ENCODE data around the gene ZNF391. TPM values are rescaled to one million over a fixed set of nuclear protein-coding genes. Genes with fewer than 3 reads are reported as not detected.

Gene ZNF391
- total and polyA plus RNA-seq, 2 of the 4 experiments (the other 2 are of a cell fraction), result 0.18 to 0.22 TPM

DNA sequence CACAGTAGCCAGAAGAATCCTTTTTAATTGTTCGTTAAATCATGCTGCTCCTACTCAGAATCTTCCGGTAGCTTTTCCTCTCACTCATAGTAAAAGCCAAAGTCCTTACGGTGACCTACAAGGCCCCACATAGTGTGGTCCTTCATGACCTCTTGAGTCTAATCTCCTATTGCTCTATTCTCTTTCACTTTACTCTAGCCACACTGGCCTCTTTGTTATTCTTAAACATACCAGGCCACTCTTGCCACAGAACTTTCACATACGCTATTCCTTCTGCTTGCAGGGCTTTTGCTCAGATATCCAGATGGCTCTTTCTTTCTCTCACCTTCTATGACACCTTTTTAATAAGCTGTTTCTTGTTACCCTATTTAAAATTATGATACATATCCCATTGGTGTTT, 25.7 kb downstream of the ZNF391 start:
- no TSS peak for BruUV-seq (replicated peaks)
- Histone ChIP-seq H3K56ac (ENCODE audit: extremely low read depth, insufficient read depth, low read length) (no peak overlapping the region), H3K4ac (ENCODE audit: low read depth, low read length) (no peak overlapping the region), H2AK9ac (replicated peaks; ENCODE audit: low read depth, low read length, poor library complexity) (no peak overlapping the region), H2BK5ac (ENCODE audit: low read depth, low read length, poor library complexity, severe bottlenecking) (no peak overlapping the region), H3K9me1 (ENCODE audit: insufficient read depth, low read length) (no peaks in the 10 kb centered on the region), H3K27ac (ENCODE audit: insufficient read depth, low read length) (no peak overlapping the region), H4K5ac (ENCODE audit: low read depth, low read length) (no peak overlapping the region), H3K4me2 (ENCODE audit: low read depth, low read length) (no peak overlapping the region), H4K91ac (ENCODE audit: insufficient read depth, low read depth, low read length) (no peak overlapping the region), H3K36me3 (ENCODE audit: control insufficient read depth, insufficient read depth, low read length) (no peaks in the 10 kb centered on the region), H3K14ac (replicated peaks; ENCODE audit: low read depth, low read length) (no peak overlapping the region), H3K23ac (ENCODE audit: low read depth, low read length) (no peak overlapping the region), H3K27me3 (ENCODE audit: control insufficient read depth, insufficient read depth, low read length) (no peaks in the 10 kb centered on the region), H3K79me1 (ENCODE audit: low read depth in 1 of 2, low read length in 2 of 2) (no peaks in the 10 kb centered on the region), H2AK5ac (ENCODE audit: low read depth, low read length) (no peak overlapping the region), H3K4me3 (ENCODE audit: insufficient read depth, low read depth, low read length) (no peak overlapping the region), H3K9ac (ENCODE audit: low read depth, low read length) (no peak overlapping the region), H3K9me3 (ENCODE audit: control insufficient read depth, insufficient read depth, low read length) (no peaks in the 10 kb centered on the region), H4K8ac (ENCODE audit: low read depth in 2 of 2, low read length in 2 of 2) (no peak overlapping the region), H2BK120ac (ENCODE audit: low read depth, low read length) (no peak overlapping the region), H3K18ac (ENCODE audit: low read depth, low read length) (no peak overlapping the region), H3K4me1 (ENCODE audit: control insufficient read depth, insufficient read depth, low read length) (no peaks in the 10 kb centered on the region), H2BK20ac (ENCODE audit: low read depth, low read length) (no peak overlapping the region), H2AFZ (replicated peaks; ENCODE audit: low read length, poor library complexity) (no peak overlapping the region), H4K20me1 (ENCODE audit: insufficient read depth, low read length) (no peaks in the 10 kb centered on the region), H2BK15ac (ENCODE audit: low read depth, low read length) (no peak overlapping the region)
- in situ Hi-C loops (cut with MboI; ENCODE audit: low sequenced_read_pairs), result no loop called here
- WGBS, 2 experiments (ENCODE audit: extremely low coverage in 2 of 2, insufficient read length in 1 of 2), result 40% methylated on average over 1 of the region's 4 CpGs; no CpG with 5 or more reads in 1 of the 2 experiments
- ATAC-seq (ENCODE audit: low read depth), result no peak
- TF ChIP-seq RCOR1 (IDR thresholded peaks at IDR 0.05; ENCODE audit: insufficient replicate concordance, low read length), result no peak
- TF ChIP-seq BHLHE40 (IDR thresholded peaks at IDR 0.05; ENCODE audit: low read depth, low read length), result no peak
- TF ChIP-seq MAFK (IDR thresholded peaks at IDR 0.05; ENCODE audit: low read depth, low read length), result no peak
- no peak for TF ChIP-seq MAZ (IDR thresholded peaks at IDR 0.05; ENCODE audit: borderline replicate concordance, low read depth, low read length)
- no peak for TF ChIP-seq CHD1 (IDR thresholded peaks at IDR 0.05; ENCODE audit: low read depth, low read length)
- TF ChIP-seq, protein P1, sequence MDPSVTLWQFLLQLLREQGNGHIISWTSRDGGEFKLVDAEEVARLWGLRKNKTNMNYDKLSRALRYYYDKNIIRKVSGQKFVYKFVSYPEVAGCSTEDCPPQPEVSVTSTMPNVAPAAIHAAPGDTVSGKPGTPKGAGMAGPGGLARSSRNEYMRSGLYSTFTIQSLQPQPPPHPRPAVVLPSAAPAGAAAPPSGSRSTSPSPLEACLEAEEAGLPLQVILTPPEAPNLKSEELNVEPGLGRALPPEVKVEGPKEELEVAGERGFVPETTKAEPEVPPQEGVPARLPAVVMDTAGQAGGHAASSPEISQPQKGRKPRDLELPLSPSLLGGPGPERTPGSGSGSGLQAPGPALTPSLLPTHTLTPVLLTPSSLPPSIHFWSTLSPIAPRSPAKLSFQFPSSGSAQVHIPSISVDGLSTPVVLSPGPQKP (IDR thresholded peaks at IDR 0.05; ENCODE audit: borderline replicate concordance, low read depth, low read length), result no peak
- TF ChIP-seq CEBPB (IDR thresholded peaks at IDR 0.05; ENCODE audit: low read depth, low read length), result no peak
- no peak for TF ChIP-seq NFE2L2 (IDR thresholded peaks at IDR 0.05; ENCODE audit: low read depth, low read length)
- TF ChIP-seq FOS (IDR thresholded peaks at IDR 0.05; ENCODE audit: low read depth, low read length), result no peak
- no peak for TF ChIP-seq RAD21 (IDR thresholded peaks at IDR 0.05; ENCODE audit: low read length)
- TF ChIP-seq MXI1 (IDR thresholded peaks at IDR 0.05; ENCODE audit: borderline replicate concordance, low read depth, low read length), result no peak
- TF ChIP-seq, protein P2, sequence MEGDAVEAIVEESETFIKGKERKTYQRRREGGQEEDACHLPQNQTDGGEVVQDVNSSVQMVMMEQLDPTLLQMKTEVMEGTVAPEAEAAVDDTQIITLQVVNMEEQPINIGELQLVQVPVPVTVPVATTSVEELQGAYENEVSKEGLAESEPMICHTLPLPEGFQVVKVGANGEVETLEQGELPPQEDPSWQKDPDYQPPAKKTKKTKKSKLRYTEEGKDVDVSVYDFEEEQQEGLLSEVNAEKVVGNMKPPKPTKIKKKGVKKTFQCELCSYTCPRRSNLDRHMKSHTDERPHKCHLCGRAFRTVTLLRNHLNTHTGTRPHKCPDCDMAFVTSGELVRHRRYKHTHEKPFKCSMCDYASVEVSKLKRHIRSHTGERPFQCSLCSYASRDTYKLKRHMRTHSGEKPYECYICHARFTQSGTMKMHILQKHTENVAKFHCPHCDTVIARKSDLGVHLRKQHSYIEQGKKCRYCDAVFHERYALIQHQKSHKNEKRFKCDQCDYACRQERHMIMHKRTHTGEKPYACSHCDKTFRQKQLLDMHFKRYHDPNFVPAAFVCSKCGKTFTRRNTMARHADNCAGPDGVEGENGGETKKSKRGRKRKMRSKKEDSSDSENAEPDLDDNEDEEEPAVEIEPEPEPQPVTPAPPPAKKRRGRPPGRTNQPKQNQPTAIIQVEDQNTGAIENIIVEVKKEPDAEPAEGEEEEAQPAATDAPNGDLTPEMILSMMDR (conservative IDR thresholded peaks at IDR 0.05; ENCODE audit: low read depth, low read length), result no peak
- no peak for TF ChIP-seq POLR2A (IDR thresholded peaks at IDR 0.05; ENCODE audit: low read depth, low read length)
- TF ChIP-seq, protein P3, sequence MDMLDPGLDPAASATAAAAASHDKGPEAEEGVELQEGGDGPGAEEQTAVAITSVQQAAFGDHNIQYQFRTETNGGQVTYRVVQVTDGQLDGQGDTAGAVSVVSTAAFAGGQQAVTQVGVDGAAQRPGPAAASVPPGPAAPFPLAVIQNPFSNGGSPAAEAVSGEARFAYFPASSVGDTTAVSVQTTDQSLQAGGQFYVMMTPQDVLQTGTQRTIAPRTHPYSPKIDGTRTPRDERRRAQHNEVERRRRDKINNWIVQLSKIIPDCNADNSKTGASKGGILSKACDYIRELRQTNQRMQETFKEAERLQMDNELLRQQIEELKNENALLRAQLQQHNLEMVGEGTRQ (IDR thresholded peaks at IDR 0.05; ENCODE audit: low read depth, low read length), result no peak
- no peak for TF ChIP-seq RFX5 (IDR thresholded peaks at IDR 0.05; ENCODE audit: low read depth, low read length)
- intact Hi-C loops (cut with micrococcal nuclease), result no loop called here
- dilution Hi-C loops (cut with HindIII; ENCODE audit: low sequenced_read_pairs, unreplicated experiment), result no loop called here
- ChIA-PET CTCF (no interaction called here), POLR2A (ENCODE audit: unreplicated experiment) (no interaction called here)
- no peak for DNase-seq
